ENCODE results near the gene LAMA2.

DNA sequence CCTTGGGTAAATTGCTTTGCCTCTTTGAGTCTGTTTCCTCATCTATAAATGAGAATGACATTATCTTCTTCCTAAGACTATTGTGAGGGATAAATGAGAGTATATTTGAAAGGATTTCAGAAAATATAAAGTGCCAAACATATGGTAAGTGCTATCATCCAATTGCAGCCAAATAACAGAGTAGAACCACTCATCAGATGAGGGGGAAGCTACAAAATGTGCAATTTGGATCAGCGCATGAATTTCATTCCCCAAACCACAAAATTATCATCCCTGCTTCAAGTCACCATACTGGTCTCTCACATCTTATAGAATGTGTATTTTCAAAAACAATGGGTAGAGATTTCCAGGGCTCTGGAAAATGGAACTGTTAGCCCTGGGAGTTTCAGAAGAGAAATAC is 668.5 kb downstream of the LAMA2 start:
- TF ChIP-seq, protein P1, sequence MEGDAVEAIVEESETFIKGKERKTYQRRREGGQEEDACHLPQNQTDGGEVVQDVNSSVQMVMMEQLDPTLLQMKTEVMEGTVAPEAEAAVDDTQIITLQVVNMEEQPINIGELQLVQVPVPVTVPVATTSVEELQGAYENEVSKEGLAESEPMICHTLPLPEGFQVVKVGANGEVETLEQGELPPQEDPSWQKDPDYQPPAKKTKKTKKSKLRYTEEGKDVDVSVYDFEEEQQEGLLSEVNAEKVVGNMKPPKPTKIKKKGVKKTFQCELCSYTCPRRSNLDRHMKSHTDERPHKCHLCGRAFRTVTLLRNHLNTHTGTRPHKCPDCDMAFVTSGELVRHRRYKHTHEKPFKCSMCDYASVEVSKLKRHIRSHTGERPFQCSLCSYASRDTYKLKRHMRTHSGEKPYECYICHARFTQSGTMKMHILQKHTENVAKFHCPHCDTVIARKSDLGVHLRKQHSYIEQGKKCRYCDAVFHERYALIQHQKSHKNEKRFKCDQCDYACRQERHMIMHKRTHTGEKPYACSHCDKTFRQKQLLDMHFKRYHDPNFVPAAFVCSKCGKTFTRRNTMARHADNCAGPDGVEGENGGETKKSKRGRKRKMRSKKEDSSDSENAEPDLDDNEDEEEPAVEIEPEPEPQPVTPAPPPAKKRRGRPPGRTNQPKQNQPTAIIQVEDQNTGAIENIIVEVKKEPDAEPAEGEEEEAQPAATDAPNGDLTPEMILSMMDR (conservative IDR thresholded peaks at IDR 0.05 in 1 of 2, IDR thresholded peaks at IDR 0.05 in 1 of 2; ENCODE audit: low read depth in 1 of 2, low read length in 2 of 2) = no peak
- TF ChIP-seq EZH2 (IDR thresholded peaks at IDR 0.05; ENCODE audit: low read length, missing control alignments) = no peak

Measured in fibroblast of lung (primary cell).